HFF-Myc (cell line): ENCODE results near the gene ZDHHC6.

ENCODE experiments used
- DNase-seq: peaks from one replicate; pipeline ENCODE4 v3.0.0-alpha.2; 2011; ENCODE audit warnings: low read depth; ENCODE audit errors: extremely low read depth
- H3K4me3 ChIP-seq: replicated peaks from 2 replicates; pipeline ENCODE4 v1.5.1; 2011; ENCODE audit warnings: low read depth, mild to moderate bottlenecking, control low read depth, low read length
- CTCF ChIP-seq: IDR thresholded peaks from 2 replicates; pipeline ENCODE4 v1.5.1; 2012; ENCODE audit warnings: mild to moderate bottlenecking, low read depth, low read length, control low read depth; ENCODE audit errors: missing control alignments

ZDHHC6 gene

GRCh38 chr10:112385201-112385600, 61.5 kb downstream of the ZDHHC6 start:
- no peak for TF ChIP-seq CTCF
- DNase-seq: no peak
- H3K4me3 ChIP-seq: no peak overlapping the region

GRCh38 chr10:112384141-112384540, 62.6 kb downstream of the ZDHHC6 start:
- H3K4me3 ChIP-seq: no peak overlapping the region
- DNase-seq: no peak
- TF ChIP-seq CTCF: no peak

GRCh38 chr10:112383325-112383724, 63.4 kb downstream of the ZDHHC6 start:
- DNase-seq: no peak
- no peak for TF ChIP-seq CTCF
- no peak overlapping the region for H3K4me3 ChIP-seq

GRCh38 chr10:112382515-112383235, 64.0 kb downstream of the ZDHHC6 start:
- H3K4me3 ChIP-seq: no peak overlapping the region
- DNase-seq: no peak
- no peak for TF ChIP-seq CTCF
